Calu3 (cell line): ENCODE results near the gene MAN1B1. TPM values are rescaled to one million over a fixed set of nuclear protein-coding genes. Genes with fewer than 3 reads are reported as not detected.

Source experiments
- BruUV-seq: library from RNA; stranded (reverse); fragments of 400-500 nt; replicated peaks from 2 replicates; lab custom pipeline; 2021; lab: Mats Ljungman, UMichigan
- CTCF ChIA-PET: fragments of 300-600 bp; sonication (Branson Sonifier 250); formaldehyde crosslinking; loops from one replicate; lab custom pipeline; 2022; ENCODE audit warnings: antibody characterized with exemption; lab: Charles Lee
- DNase-seq: peaks from one replicate; pipeline ENCODE4 v3.0.0; 2022
- H3K27ac Mint-ChIP-seq: one replicate; pipeline ENCODE4 v1.8.0; 2022; ENCODE audit warnings: mixed read lengths; ENCODE audit not compliant: unreplicated experiment
- H3K27me3 Mint-ChIP-seq: one replicate; pipeline ENCODE4 v1.8.0; 2022; ENCODE audit warnings: mixed read lengths; ENCODE audit not compliant: unreplicated experiment
- H3K36me3 Mint-ChIP-seq: one replicate; pipeline ENCODE4 v1.8.0; 2022; ENCODE audit warnings: mild to moderate bottlenecking, moderate library complexity, mixed read lengths; ENCODE audit not compliant: insufficient read depth, unreplicated experiment
- H3K4me1 Mint-ChIP-seq: one replicate; pipeline ENCODE4 v1.8.0; 2022; ENCODE audit warnings: mild to moderate bottlenecking, low read depth, mixed read lengths; ENCODE audit not compliant: unreplicated experiment
- H3K4me3 Mint-ChIP-seq: one replicate; pipeline ENCODE4 v1.8.0; 2022; ENCODE audit warnings: mild to moderate bottlenecking, low read depth, moderate library complexity, mixed read lengths; ENCODE audit not compliant: unreplicated experiment
- H3K9me3 Mint-ChIP-seq: one replicate; pipeline ENCODE4 v1.8.0; 2022; ENCODE audit warnings: low read depth, mixed read lengths; ENCODE audit not compliant: unreplicated experiment
- intact Hi-C: fragments of 100-400 bp; cut with micrococcal nuclease; formaldehyde crosslinking; loops from one replicate; pipeline ENCODE4 v1.10.0; 2022; ENCODE audit not compliant: unreplicated experiment
- total RNA-seq: library from RNA; stranded (reverse); gene quantifications from 2 replicates; pipeline ENCODE4 v1.2.3, GENCODE V29; 2022
- TF ChIP-seq, protein P1 (sequence below): fragments of 200-600 bp; IDR thresholded peaks from one replicate; pipeline ENCODE4 v1.8.0; 2022; ENCODE audit warnings: antibody characterized with exemption; ENCODE audit not compliant: unreplicated experiment

Gene MAN1B1
- total RNA-seq, 1 experiment from 2014 or later: 61.4 TPM

DNA sequence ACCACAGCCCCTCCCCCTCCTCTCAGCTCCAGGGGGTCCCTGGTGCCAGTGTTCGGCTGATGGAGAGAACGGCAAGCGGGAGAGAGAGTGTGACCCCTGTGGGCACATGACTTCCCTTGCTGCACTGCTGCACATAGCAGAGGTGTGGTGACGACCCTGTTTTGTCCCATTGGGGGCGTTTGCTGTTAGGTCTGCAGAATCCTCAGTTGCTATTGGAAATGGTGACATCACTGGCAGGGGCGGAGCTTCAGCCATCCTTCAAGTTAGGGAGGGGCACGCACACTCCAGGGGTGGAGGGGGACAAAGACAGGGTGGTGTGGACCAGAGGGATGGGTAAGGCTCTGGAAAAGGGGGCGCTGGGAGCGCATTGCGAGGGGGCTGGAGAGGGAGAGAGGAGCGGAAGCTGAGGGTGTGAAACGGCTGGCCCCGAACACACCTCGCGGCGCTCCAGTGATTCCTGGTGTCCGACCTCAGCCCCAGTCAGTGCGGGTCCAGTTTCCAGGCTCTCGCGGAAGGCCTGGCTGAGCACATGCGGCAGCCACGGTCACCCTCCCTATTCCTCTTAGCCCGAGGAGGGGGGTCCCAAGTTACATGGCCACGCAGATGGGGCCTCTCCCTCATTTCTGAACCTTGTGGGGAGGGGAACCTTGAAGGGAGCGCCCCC is 51.4 kb downstream of the MAN1B1 start:
- BruUV-seq: no TSS peak
- CTCF ChIA-PET: no interaction called here
- TF ChIP-seq, protein P1, sequence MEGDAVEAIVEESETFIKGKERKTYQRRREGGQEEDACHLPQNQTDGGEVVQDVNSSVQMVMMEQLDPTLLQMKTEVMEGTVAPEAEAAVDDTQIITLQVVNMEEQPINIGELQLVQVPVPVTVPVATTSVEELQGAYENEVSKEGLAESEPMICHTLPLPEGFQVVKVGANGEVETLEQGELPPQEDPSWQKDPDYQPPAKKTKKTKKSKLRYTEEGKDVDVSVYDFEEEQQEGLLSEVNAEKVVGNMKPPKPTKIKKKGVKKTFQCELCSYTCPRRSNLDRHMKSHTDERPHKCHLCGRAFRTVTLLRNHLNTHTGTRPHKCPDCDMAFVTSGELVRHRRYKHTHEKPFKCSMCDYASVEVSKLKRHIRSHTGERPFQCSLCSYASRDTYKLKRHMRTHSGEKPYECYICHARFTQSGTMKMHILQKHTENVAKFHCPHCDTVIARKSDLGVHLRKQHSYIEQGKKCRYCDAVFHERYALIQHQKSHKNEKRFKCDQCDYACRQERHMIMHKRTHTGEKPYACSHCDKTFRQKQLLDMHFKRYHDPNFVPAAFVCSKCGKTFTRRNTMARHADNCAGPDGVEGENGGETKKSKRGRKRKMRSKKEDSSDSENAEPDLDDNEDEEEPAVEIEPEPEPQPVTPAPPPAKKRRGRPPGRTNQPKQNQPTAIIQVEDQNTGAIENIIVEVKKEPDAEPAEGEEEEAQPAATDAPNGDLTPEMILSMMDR: no peak
- no peaks in the 10 kb centered on the region for H3K9me3 Mint-ChIP-seq
- DNase-seq: no peak
- H3K4me3 Mint-ChIP-seq: no peak overlapping the region
- peaks cover 63% of the 10 kb centered on the region for H3K27me3 Mint-ChIP-seq
- no peaks in the 10 kb centered on the region for H3K4me1 Mint-ChIP-seq
- H3K36me3 Mint-ChIP-seq: no peaks in the 10 kb centered on the region
- intact Hi-C loops: no loop called here
- no peak overlapping the region for H3K27ac Mint-ChIP-seq

DNA sequence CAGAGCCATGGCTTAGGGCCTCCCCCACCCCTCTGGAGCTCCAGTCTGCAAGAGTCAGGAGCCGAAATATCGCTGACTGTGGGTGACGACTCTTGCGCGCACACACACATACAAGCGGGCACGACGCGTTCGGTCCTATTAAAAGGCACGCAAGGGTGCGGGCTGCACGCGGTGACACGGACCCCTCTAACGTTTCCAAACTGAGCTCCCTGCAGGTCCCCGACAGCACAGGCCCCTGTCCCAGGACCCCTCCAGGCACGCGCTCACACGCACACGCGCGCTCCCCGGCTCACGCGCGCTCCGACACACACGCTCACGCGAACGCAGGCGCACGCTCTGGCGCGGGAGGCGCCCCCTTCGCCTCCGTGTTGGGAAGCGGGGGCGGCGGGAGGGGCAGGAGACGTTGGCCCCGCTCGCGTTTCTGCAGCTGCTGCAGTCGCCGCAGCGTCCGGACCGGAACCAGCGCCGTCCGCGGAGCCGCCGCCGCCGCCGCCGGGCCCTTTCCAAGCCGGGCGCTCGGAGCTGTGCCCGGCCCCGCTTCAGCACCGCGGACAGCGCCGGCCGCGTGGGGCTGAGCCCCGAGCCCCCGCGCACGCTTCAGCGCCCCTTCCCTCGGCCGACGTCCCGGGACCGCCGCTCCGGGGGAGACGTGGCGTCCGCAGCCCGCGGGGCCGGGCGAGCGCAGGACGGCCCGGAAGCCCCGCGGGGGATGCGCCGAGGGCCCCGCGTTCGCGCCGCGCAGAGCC is 52.1 kb downstream of the MAN1B1 start, which contains the start of gene GRIN1:
Gene GRIN1, plus strand, starts transcription at position 433 of the 746 bp plus-strand sequence. CDS start 333 bp downstream, outside the sequence.
- TF ChIP-seq, protein P1: no peak
- no peak for DNase-seq
- no peaks in the 10 kb centered on the region for H3K36me3 Mint-ChIP-seq
- CTCF ChIA-PET: no interaction called here
- no peak within 1 kb of the TSS for H3K27ac Mint-ChIP-seq
- H3K4me1 Mint-ChIP-seq: no peaks in the 10 kb centered on the region
- BruUV-seq: no TSS peak
- intact Hi-C loops: no loop called here
- no peak within 1 kb of the TSS for H3K4me3 Mint-ChIP-seq
- H3K9me3 Mint-ChIP-seq: no peaks in the 10 kb centered on the region
- peaks cover 70% of the 10 kb centered on the region for H3K27me3 Mint-ChIP-seq

DNA sequence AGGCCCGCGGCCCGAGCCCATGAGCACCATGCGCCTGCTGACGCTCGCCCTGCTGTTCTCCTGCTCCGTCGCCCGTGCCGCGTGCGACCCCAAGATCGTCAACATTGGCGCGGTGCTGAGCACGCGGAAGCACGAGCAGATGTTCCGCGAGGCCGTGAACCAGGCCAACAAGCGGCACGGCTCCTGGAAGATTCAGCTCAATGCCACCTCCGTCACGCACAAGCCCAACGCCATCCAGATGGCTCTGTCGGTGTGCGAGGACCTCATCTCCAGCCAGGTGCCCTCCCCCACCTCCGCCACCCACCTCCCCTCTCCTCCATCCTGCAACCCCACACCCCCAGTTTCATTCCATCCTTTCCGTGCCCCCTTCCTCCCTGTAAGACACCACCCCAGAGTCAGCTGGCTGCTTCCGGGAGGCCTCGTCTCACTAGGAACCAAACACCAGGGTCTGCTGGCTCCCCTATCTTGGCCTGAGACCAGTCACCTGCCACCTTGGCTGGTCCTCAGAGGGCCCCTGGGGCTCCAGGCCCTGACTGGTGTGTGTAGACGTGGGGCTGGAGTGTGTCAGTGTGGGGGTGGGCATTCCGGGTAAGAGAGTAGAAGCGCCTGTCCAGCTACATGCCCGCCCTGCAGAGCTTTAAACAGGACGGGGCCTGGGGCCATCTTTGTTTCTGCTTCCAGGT is 52.8 kb downstream of the MAN1B1 start:
- intact Hi-C loops: no loop called here
- BruUV-seq: no TSS peak
- DNase-seq: no peak
- TF ChIP-seq, protein P1: no peak
- no peaks in the 10 kb centered on the region for H3K36me3 Mint-ChIP-seq
- peaks cover 75% of the 10 kb centered on the region for H3K27me3 Mint-ChIP-seq
- CTCF ChIA-PET: no interaction called here
- H3K27ac Mint-ChIP-seq: no peak overlapping the region
- no peak overlapping the region for H3K4me3 Mint-ChIP-seq
- H3K4me1 Mint-ChIP-seq: no peaks in the 10 kb centered on the region
- H3K9me3 Mint-ChIP-seq: no peaks in the 10 kb centered on the region

DNA sequence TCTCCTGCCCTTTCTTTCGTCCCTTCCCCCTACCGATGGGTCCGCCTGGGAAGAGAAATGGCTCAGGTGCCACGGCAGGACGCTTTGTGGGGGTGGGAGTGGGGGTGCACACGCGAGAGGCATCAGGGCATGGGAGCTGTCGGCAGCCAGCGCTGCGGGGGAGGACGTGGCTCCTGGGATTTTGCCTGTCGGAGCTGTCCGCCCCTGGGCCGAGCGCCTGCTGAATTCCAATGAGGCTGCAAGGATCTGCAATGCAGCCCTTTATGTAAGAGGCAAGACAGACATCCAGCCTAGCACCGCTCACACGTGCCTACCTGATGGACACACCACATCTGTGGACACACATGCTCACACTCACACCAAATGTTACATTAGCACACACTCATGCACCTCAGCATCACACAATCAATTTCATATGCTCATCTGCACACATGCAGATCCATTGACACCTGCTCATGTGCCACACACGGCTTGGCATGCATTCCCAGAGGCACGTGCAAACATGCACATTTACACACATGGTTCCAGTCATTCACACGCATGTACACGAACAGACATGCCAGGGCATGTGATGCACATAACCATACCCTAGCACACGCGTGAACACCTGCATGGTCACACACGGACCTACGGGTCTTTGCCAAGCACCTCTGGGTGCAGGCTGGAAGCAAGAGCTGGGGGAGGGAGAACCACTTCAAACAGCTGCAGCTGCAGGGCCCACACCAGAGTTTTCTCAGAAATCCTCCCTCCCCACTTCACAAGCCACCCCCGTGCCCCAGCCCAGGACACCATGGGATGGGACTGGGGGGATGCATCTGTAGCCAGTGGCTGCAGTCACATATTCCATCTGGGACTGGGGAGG is 53.6 kb downstream of the MAN1B1 start:
- BruUV-seq: no TSS peak
- Mint-ChIP-seq H3K9me3 (no peaks in the 10 kb centered on the region), H3K4me1 (no peaks in the 10 kb centered on the region), H3K27ac (no peak overlapping the region), H3K36me3 (no peaks in the 10 kb centered on the region), H3K4me3 (no peak overlapping the region), H3K27me3 (peaks cover 73% of the 10 kb centered on the region)
- TF ChIP-seq, protein P1: no peak
- intact Hi-C loops: no loop called here
- DNase-seq: no peak
- CTCF ChIA-PET: no interaction called here
